Non-pigmented ciliary epithelial cell (primary cell): ENCODE measurements around the gene MRPL43.

Experiments used
- DNase-seq: peaks from one replicate; pipeline ENCODE4 v3.0.0-alpha.2; 2010; ENCODE audit warnings: low read depth

Gene MRPL43

DNA sequence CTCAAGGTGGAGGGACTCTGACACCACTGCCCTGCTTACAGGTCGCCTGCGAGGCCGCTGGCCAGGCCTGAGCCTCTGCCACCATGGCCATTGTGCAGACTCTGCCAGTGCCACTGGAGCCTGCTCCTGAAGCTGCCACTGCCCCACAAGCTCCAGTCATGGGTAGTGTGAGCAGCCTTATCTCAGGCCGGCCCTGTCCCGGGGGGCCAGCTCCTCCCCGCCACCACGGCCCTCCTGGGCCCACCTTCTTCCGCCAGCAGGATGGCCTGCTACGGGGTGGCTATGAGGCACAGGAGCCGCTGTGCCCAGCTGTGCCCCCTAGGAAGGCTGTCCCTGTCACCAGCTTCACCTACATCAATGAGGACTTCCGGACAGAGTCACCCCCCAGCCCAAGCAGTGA, 15.2 kb upstream of the MRPL43 start:
- DNase-seq: no peak

GRCh38 chr10:101001659-101002035, 14.3 kb upstream of the MRPL43 start:
- no peak for DNase-seq

GRCh38 chr10:101000915-101001658, 13.8 kb upstream of the MRPL43 start:
- peak; percentile 76 for DNase-seq

- no peak for DNase-seq
Measured at GRCh38 chr10:101000127-101000914, 13.0 kb upstream of the MRPL43 start.

DNA sequence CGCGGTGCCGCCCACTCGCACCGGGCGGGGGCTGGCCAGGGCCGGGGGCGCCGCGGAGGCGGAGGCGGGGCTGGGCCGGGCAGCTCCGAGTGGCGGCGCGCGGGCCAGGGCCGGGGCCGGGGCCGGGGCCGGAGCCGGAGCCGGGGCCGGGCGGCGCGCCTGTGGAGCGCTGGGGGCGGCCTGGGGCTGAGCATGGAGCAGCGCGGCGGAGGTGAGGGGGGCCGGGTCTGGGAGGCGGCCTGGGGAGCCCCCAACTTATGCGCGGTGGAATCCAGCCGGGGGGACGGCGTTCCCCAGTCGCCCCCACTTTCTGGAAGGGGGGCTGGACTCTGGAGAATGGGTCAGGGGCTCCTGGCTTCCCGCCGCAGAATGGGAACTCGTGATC, 12.4 kb upstream of the MRPL43 start, which contains the start of gene LZTS2:
LZTS2 (plus strand) TSS at position 67 of the 385 bp plus-strand sequence. CDS start 2,731 bp downstream, outside the sequence.
- no peak for DNase-seq

- no peak for DNase-seq
Measured at GRCh38 chr10:100998991-100999741, 11.9 kb upstream of the MRPL43 start.

GRCh38 chr10:100998183-100998990, 11.1 kb upstream of the MRPL43 start:
- DNase-seq: no peak

DNA sequence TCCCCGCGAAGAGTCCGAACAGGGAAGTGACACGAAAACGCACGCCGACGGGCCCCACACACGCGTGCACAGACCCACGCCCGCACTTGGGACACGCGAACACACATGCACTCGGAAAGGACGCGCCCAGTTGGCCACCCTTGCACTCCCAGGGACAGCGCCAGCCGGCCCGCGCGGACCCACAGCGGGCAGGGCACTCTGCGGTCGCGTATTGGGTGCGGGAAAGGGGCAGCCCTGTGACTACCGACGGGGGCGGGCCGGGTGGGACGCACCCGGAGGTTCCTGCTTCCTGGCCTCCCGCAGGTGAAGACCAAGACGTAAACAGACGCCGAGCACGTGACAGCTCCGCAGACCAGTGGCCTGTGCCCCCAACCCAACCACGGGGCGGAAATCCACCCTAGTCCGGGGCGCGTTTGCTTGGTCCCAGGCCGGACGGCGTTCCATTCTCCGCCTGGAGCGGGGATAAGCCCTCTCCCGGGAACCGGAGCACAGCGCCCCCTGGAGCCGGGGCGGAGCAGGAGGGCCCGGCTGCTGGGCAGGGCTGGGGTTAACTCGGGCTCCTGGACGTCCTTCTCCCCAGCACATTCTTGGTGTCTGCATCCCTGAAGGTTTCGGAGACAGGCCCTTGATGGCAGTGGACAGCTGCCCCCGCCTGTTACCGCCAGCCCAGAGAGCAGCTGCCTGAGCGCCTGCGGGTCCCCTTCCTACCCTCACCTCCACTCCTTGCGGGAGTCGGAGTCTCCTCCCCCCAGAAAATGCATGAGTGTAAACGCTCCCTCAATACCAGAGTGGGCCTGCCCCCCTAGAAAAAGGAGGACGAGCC, 10.3 kb upstream of the MRPL43 start:
- no peak for DNase-seq

DNA sequence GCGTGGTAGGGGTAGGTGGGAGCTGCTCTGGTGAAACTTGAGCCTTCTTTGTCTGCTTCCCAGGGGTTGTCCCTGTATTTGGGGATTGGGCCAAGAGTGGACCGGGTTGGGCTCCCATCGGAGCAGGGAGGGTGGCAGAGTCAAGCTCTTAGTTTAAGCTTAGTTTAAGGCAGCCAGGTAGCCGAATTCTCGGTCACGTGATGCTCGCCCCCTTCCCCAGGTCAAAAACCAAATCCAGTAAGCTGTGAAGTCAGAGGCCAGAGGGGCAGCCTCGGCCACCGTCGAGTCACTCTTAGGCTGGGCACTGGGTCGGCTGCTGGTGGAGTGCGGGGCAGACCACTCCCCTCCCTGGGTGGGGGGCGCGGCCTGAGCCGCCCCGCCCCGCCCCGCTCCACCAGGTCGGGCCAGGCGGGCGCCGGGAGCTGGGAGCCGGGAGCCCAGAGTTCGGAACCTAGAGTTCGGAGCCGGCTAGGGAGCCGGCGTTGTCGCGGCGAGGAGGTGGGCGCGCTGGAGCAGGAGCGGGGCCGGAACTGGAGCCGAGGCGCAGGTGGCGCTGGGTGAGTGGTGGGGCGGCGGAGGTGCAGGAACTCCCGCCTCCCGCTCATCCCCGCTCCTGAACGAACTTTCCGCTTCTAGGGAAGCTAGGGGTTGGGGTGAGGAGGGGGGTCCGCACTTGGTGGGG, 9.5 kb upstream of the MRPL43 start:
- no peak for DNase-seq

GRCh38 chr10:100995181-100995580, 7.9 kb upstream of the MRPL43 start:
- no peak for DNase-seq

- DNase-seq: no peak
Measured at GRCh38 chr10:100993986-100994708, 6.8 kb upstream of the MRPL43 start.

DNA sequence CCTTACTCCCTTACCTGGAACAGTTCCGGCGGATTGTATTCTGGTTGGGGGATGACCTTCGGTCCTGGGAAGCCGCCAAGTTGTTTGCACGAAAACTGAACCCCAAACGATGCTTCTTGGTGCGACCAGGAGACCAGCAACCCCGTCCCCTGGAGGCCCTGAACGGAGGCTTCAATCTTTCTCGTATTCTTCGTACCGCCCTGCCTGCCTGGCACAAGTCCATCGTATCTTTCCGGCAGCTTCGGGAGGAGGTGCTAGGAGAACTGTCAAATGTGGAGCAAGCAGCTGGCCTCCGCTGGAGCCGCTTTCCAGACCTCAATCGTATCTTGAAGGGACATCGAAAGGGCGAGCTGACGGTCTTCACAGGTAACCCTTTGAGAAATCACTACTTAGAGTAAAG, 1.8 kb upstream of the MRPL43 start:
- DNase-seq: no peak

DNA sequence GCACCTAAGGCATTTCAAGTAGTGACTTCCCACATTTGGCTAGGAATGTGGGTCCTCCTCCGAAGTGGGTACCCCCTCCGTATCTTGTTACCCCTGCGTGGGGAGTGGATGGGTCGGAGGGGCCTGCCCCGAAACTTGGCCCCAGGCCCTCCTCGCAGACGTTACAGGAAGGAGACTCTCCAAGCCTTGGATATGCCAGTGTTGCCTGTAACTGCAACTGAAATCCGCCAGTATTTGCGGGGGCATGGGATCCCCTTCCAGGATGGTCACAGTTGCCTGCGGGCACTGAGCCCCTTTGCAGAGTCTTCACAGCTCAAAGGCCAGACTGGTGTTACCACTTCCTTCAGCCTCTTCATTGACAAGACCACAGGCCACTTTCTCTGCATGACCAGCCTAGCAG, 869 bp upstream of the MRPL43 start:
- DNase-seq: no peak

GRCh38 chr10:100987685-100988049, 370 bp upstream of the MRPL43 start:
- DNase-seq: no peak

DNA sequence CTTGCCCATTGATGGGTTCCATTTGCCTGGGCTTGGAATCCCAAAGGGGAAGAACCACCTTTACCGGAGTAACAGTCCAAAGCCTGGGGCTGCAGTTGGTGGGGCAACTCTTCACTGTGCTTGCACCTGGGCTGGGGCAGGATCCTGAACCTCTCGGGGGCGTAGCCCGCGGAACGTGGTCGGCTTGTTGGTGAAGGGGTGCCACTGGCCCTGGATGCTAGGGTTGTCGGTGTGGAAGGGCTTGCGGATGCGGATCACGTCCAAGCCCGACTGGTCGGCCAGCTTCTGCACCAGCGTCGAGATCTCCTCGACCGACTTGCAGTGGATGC, 710 bp downstream of the MRPL43 start:
- no peak for DNase-seq

GRCh38 chr10:100985336-100985735, 2.0 kb downstream of the MRPL43 start:
- no peak for DNase-seq

GRCh38 chr10:100984672-100985177, 2.6 kb downstream of the MRPL43 start:
- DNase-seq: no peak

DNA sequence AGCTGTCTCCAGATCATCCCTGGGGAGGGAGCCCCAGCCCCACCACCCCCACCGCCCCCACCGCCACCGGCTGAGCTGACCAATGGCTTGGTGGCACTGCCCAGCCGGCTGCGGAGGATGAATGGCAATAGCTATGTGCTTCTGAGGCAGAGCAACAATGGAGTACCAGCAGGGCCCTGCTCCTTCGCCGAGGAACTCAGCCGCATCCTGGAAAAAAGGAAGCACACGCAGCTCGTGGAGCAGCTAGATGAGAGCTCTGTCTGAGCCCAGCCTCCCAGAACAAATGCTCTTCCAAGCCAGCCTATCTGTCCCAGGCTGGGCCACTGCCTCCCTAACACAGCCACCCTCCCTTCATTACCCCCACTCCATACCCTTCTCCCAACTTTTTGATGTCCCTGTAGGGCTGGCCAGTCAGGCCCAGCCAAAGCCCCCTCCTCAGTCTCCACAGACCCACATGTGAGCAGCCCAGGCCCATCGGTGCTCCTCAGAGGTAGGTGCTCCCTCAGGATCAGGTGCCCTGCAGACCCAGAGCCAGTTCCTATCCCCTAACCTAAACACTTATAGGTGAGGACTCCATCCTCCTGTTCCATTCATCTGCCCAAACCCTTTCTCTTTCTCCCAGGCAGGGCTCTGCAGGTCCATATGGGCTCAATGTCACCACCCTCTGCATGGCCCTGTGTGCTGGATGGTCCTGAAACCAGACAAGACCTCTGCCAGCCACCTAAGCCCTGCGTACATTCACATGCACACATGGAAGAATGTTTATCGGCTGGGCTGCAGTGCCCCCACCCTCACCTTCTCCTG, 3.2 kb downstream of the MRPL43 start:
- DNase-seq: no peak
